ENCODE results near the gene CENPV. TPM values are rescaled to one million over a fixed set of nuclear protein-coding genes. Genes with fewer than 3 reads are reported as not detected.

The CENPV gene
- total and polyA plus RNA-seq, 2 of the 13 experiments (the other 11 are each of a cell fraction or from before 2014, with no cell fraction given): 193 to 292 TPM

DNA sequence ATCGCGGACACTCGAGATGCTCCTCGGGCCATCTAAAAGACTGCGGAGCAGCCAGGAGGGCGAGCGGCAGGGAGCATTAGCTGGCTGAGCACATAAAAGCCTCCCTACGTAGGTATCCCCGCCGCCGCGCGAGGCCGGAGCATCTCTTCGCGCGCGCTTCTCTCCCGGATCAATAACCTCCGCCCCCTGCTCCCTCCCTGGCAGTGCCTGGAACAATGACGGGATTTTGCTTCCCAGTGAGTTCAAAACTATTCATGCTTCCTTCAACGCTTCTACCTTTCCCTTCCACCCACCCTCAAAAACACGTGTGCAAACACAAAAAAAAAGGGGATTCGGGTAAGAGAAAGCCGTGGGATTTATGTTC, 984 bp downstream of the CENPV start (continued):
- TF ChIP-seq TCF12 (IDR thresholded peaks at IDR 0.05) (no peak), TCF12 (CRISPR knock-in tag; IDR thresholded peaks at IDR 0.05) (0 out of 2 replicates have a peak, but pooled peaks have one; percentile 0), HDAC1 (CRISPR knock-in tag; IDR thresholded peaks at IDR 0.05) (peak; percentile 67; the same call in 1 of the 2 replicates), ZNF572 (CRISPR knock-in tag; IDR thresholded peaks at IDR 0.05) (no peak), ZNF839 (CRISPR knock-in tag; IDR thresholded peaks at IDR 0.05; ENCODE audit: borderline replicate concordance) (no peak), SALL1 (CRISPR knock-in tag; IDR thresholded peaks at IDR 0.05) (peak; percentile 46; the same call in 1 of the 2 replicates), TEAD3 (CRISPR knock-in tag; optimal IDR thresholded peaks at IDR 0.05; ENCODE audit: borderline replicate concordance) (peak; percentile 23), CTCF (CRISPR knock-in tag; IDR thresholded peaks at IDR 0.05) (no peak), ZNF30 (CRISPR knock-in tag; IDR thresholded peaks at IDR 0.05) (peak; percentile 79; the same call in 1 of the 2 replicates), ARID4A (CRISPR knock-in tag; IDR thresholded peaks at IDR 0.05; ENCODE audit: borderline replicate concordance) (peak; percentile 62; the same call in 1 of the 2 replicates), BCL6 (CRISPR knock-in tag; IDR thresholded peaks at IDR 0.05) (peak; percentile 22; the same call in 1 of the 2 replicates), SIN3A (IDR thresholded peaks at IDR 0.05; ENCODE audit: borderline replicate concordance, low read depth, low read length) (peak; percentile 49; the same call in 1 of the 2 replicates), RXRB (CRISPR knock-in tag; IDR thresholded peaks at IDR 0.05; ENCODE audit: borderline replicate concordance) (no peak), KLF9 (CRISPR knock-in tag; IDR thresholded peaks at IDR 0.05; ENCODE audit: low read depth) (no peak), ZNF235 (CRISPR knock-in tag; IDR thresholded peaks at IDR 0.05; ENCODE audit: borderline replicate concordance) (peak; percentile 25; the same call in 1 of the 2 replicates), AFF4 (CRISPR knock-in tag; IDR thresholded peaks at IDR 0.05) (peak; percentile 56; the same call in 1 of the 2 replicates), ZNF781 (CRISPR knock-in tag; IDR thresholded peaks at IDR 0.05; ENCODE audit: borderline replicate concordance, not compliant biosample characterization) (no peak), SP5 (CRISPR knock-in tag; IDR thresholded peaks at IDR 0.05; ENCODE audit: borderline replicate concordance, low read depth) (peak; percentile 88), GABPB1 (CRISPR knock-in tag; IDR thresholded peaks at IDR 0.05) (0 out of 2 replicates have a peak, but pooled peaks have one; percentile 1)
- TF ChIP-seq, protein P1, sequence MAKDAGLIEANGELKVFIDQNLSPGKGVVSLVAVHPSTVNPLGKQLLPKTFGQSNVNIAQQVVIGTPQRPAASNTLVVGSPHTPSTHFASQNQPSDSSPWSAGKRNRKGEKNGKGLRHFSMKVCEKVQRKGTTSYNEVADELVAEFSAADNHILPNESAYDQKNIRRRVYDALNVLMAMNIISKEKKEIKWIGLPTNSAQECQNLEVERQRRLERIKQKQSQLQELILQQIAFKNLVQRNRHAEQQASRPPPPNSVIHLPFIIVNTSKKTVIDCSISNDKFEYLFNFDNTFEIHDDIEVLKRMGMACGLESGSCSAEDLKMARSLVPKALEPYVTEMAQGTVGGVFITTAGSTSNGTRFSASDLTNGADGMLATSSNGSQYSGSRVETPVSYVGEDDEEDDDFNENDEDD (CRISPR knock-in tag; IDR thresholded peaks at IDR 0.05; ENCODE audit: borderline replicate concordance): peak; percentile 81; the same call in 1 of the 2 replicates

Data from HepG2 (cell line).